Stimulated activated CD4-positive, alpha-beta T cell treated with anti-CD3 and anti-CD28 coated beads, Interleukin-2, amount 100 ng/mL, for 48 hours (primary cell): ENCODE measurements around the gene CACNB1.

Experiments used
- DNase-seq, 2 donors: peaks; one replicate each; pipeline ENCODE4 v3.0.0-alpha.2; 2020

CACNB1 gene

GRCh38 chr17:39225308-39225958, 28.0 kb upstream of the CACNB1 start, which contains the start of gene STAC2:
Gene STAC2, minus strand, starts transcription at chr17:39225945. Its CDS starts 443 bp downstream, at chr17:39225502.
- no peak for DNase-seq

- no peak for DNase-seq
These were observed 27.4 kb upstream of the CACNB1 start for GRCh38 chr17:39224778-39225307.

GRCh38 chr17:39223907-39224777, 26.7 kb upstream of the CACNB1 start:
- DNase-seq, result no peak

GRCh38 chr17:39222866-39223834, 25.7 kb upstream of the CACNB1 start:
- no peak for DNase-seq

- no peak for DNase-seq
These were observed 24.7 kb upstream of the CACNB1 start for GRCh38 chr17:39222151-39222550.

- no peak for DNase-seq
These were observed 24.1 kb upstream of the CACNB1 start for GRCh38 chr17:39221572-39221971.

GRCh38 chr17:39219647-39220154, 22.2 kb upstream of the CACNB1 start:
- no peak for DNase-seq

- no peak for DNase-seq
These were observed 21.4 kb upstream of the CACNB1 start for GRCh38 chr17:39218906-39219305.

- DNase-seq, result no peak
These were observed 20.4 kb upstream of the CACNB1 start for GRCh38 chr17:39217734-39218369.

GRCh38 chr17:39213852-39214251, 16.4 kb upstream of the CACNB1 start:
- DNase-seq, result no peak

GRCh38 chr17:39212841-39213480, 15.5 kb upstream of the CACNB1 start:
- no peak for DNase-seq

GRCh38 chr17:39212195-39212810, 14.8 kb upstream of the CACNB1 start:
- DNase-seq, result no peak

- DNase-seq, result no peak
These were observed 12.6 kb upstream of the CACNB1 start for GRCh38 chr17:39210093-39210434.

GRCh38 chr17:39209317-39210092, 12.0 kb upstream of the CACNB1 start:
- peak in 1 of 2 donors; percentile 56 for DNase-seq

GRCh38 chr17:39208893-39209292, 11.4 kb upstream of the CACNB1 start:
- no peak for DNase-seq

GRCh38 chr17:39208136-39208535, 10.7 kb upstream of the CACNB1 start:
- DNase-seq, result no peak

- no peak for DNase-seq
These were observed 7.7 kb upstream of the CACNB1 start for GRCh38 chr17:39205112-39205526.

GRCh38 chr17:39204245-39204644, 6.8 kb upstream of the CACNB1 start:
- no peak for DNase-seq

- no peak for DNase-seq
These were observed 3.6 kb upstream of the CACNB1 start for GRCh38 chr17:39200957-39201510.
